GM13977 (cell line): ENCODE measurements around the gene CLIC3.

Experiments used
- DNase-seq: peaks from one replicate; pipeline ENCODE4 v3.0.0; 2012; ENCODE audit warnings: low spot score
- CTCF ChIP-seq: IDR thresholded peaks from 2 replicates; pipeline ENCODE4 v1.5.1; 2012; ENCODE audit warnings: mild to moderate bottlenecking, control low read depth; ENCODE audit not compliant: insufficient read depth; ENCODE audit errors: extremely low read depth, missing control alignments
- in situ Hi-C: fragments of 300-500 bp; cut with MboI; formaldehyde crosslinking; loops from one replicate; pipeline ENCODE4 v1.12.0; 2022; ENCODE audit warnings: low sequenced_read_pairs, low pct_unique_long_range_greater_than_20kb, mixed read lengths, inconsistent platforms; ENCODE audit not compliant: unreplicated experiment

CLIC3 gene

GRCh38 chr9:136965771-136966484, 30.4 kb downstream of the CLIC3 start:
- no peak for DNase-seq
- in situ Hi-C loops = no loop called here
- TF ChIP-seq CTCF = no peak

DNA sequence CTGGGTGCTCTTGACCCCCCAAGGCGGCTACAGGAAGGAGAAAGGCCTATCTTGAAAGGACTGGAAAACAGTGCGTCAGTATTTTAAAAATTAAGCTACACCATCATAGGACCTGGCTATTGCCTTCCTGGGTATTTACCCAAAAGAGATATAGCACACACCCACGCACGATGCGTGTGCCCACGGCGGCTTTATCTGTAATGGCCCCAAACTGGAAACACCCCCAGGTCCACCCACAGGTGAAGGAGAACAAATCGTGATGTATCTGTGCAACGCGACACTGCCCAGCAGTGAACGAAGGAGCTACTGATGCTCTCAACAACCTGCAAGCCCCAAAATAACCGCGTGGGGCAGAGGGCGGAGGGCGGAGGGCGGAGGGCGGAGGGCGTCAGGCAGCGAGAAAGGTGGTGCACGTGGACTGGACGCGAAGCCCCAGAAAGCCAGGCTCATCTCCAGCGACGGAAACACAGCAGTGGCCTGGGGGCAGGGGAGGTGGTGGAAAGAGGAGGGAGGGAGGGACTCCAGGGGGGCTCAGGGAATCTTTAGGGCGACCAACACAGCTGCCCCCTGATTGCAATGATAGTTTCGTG, 31.4 kb downstream of the CLIC3 start:
- in situ Hi-C loops = no loop called here
- DNase-seq = no peak
- TF ChIP-seq CTCF = no peak

DNA sequence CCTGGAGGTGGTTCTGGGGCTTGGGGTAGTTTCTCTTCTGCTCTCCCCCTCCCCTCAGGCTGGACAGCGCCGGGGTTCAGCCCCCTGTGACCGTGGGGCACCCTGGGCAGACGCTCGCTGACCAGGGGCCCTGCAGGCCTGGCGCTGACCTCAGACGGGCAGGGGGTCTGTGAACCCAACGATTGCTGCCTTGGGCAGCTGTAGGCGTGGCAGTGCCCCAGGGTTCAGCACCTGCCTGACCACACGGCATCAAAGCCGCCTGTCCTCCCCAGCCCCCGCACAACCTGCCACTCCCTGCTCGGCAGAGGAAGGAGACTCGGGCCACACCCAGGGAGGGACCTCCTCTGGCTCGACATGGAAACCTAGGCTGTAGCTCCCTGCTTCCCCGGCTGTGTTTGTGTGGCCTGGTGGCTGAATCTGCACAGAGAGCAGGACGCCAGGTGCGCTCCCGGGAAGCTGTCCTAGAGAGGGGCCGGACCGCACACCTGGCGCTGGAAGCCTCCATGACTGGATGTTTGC, 32.1 kb downstream of the CLIC3 start:
- in situ Hi-C loops = no loop called here
- TF ChIP-seq CTCF = no peak
- no peak for DNase-seq

DNA sequence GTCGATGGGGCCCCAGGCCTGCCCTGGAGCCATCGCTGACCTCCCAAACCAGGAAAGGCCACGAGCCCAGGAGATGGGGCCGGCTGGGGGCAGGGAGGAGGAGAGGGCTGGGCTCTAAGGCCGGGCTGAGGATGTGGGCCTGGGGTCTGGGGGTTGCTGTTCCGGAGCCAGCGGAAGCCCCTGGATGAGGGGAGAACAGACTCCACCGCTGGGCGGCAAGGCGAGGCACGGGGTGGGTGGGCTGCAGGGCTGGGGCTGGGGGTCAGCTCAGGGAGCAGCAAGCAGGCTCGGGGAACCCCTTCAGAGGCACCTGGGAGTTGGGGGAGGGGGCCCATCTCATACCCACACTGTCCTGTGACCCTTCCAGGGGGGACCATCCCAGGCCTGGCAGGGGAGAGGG, 32.6 kb downstream of the CLIC3 start:
- no peak for TF ChIP-seq CTCF
- in situ Hi-C loops = no loop called here
- no peak for DNase-seq

GRCh38 chr9:136963341-136963740, 33.0 kb downstream of the CLIC3 start:
- in situ Hi-C loops = no loop called here
- DNase-seq = no peak
- TF ChIP-seq CTCF = no peak

DNA sequence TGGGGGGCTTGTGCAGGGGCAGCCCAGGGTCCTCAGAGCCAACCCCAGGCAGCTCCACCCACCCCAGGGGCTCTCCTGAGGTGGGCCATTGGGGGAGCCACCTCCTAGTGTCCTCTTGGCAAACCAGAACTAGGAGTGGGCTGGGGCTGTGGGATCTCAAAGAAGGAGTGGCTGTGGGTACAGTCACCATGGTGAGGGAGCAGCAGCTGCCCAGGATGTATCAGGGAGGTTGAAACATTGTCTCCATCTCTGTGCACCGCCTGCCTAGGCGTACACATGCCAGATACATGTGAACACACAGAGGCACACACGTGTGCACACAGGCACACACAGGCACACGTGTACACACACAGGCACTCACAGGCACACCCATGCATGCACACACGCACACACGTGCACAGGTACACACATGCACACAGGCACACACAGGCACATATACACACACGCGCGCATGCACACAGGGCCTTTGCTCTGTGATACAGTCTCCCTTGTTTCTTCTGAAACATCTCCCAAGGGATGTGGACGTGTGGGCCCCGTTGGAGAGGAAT, 33.6 kb downstream of the CLIC3 start:
- DNase-seq = no peak

More for the DNA sequence above, 33.6 kb downstream of the CLIC3 start:
- no peak for TF ChIP-seq CTCF
- in situ Hi-C loops = no loop called here
